DMS153 (cell line): Measurements from ENCODE around the gene FAM25C.
"Not testable (repeated sequence)": the region's sequence is repeated elsewhere in the genome, so short reads cannot be mapped to it uniquely, and the experiment has no call there.

Experiments used
- DNase-seq: peaks from one replicate; lab custom pipeline; 2025; lab: John Stamatoyannopoulos, UW

Gene FAM25C

DNA sequence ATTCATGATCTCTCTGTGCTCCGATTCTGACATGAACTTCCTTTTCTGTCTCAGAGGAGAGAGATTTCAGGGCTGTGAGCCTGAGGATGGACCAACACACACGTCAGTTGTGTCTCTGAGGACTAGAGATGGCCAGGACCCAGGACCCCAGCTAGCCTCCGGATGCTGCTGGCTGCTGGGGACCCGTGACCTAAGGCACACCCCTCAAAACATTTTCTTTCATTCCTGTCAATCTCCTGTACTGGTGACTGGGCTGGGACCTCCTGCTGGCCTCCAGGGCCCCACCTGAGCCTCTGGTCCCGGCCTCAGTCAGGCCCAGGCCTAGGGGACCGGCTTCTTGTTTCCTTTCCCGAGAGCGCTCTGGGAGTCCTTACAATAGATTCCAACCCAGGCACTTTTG, 42.4 kb downstream of the FAM25C start:
- not testable (repeated sequence) for DNase-seq

GRCh38 chr10:47947424-47947823, 52.2 kb downstream of the FAM25C start:
- DNase-seq = not testable (repeated sequence)
